ENCODE results near the gene TTC23L.

DNA sequence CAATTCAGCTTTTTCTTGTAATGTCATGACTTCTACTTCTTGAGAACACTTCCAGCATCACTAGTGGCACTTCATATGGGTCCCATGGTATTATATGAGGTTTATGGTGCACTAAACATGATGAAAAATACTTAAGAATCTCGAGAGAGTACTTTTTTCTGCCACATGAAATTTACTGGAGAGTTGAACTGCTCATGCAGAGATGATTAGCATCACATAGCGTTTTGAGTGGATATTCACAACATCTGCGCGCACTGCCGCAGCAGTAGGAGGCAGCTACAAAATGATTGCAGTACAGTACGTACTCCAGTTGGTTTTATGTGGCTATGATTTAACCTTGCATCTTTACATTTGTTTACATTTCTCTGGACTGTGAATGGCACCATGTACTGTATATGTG, 61.7 kb downstream of the TTC23L start:
- TF ChIP-seq, protein P1, sequence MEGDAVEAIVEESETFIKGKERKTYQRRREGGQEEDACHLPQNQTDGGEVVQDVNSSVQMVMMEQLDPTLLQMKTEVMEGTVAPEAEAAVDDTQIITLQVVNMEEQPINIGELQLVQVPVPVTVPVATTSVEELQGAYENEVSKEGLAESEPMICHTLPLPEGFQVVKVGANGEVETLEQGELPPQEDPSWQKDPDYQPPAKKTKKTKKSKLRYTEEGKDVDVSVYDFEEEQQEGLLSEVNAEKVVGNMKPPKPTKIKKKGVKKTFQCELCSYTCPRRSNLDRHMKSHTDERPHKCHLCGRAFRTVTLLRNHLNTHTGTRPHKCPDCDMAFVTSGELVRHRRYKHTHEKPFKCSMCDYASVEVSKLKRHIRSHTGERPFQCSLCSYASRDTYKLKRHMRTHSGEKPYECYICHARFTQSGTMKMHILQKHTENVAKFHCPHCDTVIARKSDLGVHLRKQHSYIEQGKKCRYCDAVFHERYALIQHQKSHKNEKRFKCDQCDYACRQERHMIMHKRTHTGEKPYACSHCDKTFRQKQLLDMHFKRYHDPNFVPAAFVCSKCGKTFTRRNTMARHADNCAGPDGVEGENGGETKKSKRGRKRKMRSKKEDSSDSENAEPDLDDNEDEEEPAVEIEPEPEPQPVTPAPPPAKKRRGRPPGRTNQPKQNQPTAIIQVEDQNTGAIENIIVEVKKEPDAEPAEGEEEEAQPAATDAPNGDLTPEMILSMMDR (IDR thresholded peaks at IDR 0.05; ENCODE audit: poor library complexity): no peak
- TF ChIP-seq EZH2 (IDR thresholded peaks at IDR 0.05; ENCODE audit: borderline replicate concordance): no peak
